Activated CD8-positive, alpha-beta memory T cell treated with anti-CD3 and anti-CD28 coated beads, Interleukin-2, amount 50 U/mL, for 1 hour (primary cell): Measurements from ENCODE around the gene OAS2.
"Not testable (repeated sequence)": the region's sequence is repeated elsewhere in the genome, so short reads cannot be mapped to it uniquely, and the experiment has no call there.

Experiments
- DNase-seq: peaks from one replicate; pipeline ENCODE4 v3.0.0-alpha.2; 2020; ENCODE audit errors: extremely low read depth

Gene OAS2

GRCh38 chr12:112948806-112949205 lies 29.5 kb upstream of the OAS2 start:
- DNase-seq = no peak

GRCh38 chr12:112950701-112951100 lies 27.6 kb upstream of the OAS2 start:
- DNase-seq = no peak

GRCh38 chr12:112957125-112957524 lies 21.2 kb upstream of the OAS2 start:
- DNase-seq = not testable (repeated sequence)

- DNase-seq = no peak
Observed at GRCh38 chr12:112961074-112961473, 17.2 kb upstream of the OAS2 start.

GRCh38 chr12:112961536-112961935 lies 16.8 kb upstream of the OAS2 start:
- no peak for DNase-seq

GRCh38 chr12:112962561-112962960 lies 15.8 kb upstream of the OAS2 start:
- no peak for DNase-seq

GRCh38 chr12:112963227-112963861 lies 15.0 kb upstream of the OAS2 start:
- no peak for DNase-seq

- DNase-seq = no peak
Observed at GRCh38 chr12:112964067-112964670, 14.2 kb upstream of the OAS2 start.

GRCh38 chr12:112964915-112965314 lies 13.4 kb upstream of the OAS2 start:
- DNase-seq = no peak

- DNase-seq = no peak
Observed at GRCh38 chr12:112965643-112966042, 12.7 kb upstream of the OAS2 start.

- DNase-seq = no peak
Observed at GRCh38 chr12:112967306-112967705, 11.0 kb upstream of the OAS2 start.

GRCh38 chr12:112967858-112968257 lies 10.5 kb upstream of the OAS2 start:
- no peak for DNase-seq

- DNase-seq = no peak
Observed at GRCh38 chr12:112969547-112970306, 8.6 kb upstream of the OAS2 start.

- no peak for DNase-seq
Observed at GRCh38 chr12:112970391-112970790, 7.9 kb upstream of the OAS2 start.

- no peak for DNase-seq
Observed at GRCh38 chr12:112971248-112971647, 7.1 kb upstream of the OAS2 start.

- no peak for DNase-seq
Observed at GRCh38 chr12:112973011-112973735, 5.1 kb upstream of the OAS2 start.

GRCh38 chr12:112973818-112974231 lies 4.5 kb upstream of the OAS2 start:
- DNase-seq = no peak

GRCh38 chr12:112974904-112975303 lies 3.4 kb upstream of the OAS2 start:
- no peak for DNase-seq

- no peak for DNase-seq
Observed at GRCh38 chr12:112977139-112977538, 1.2 kb upstream of the OAS2 start.

- no peak for DNase-seq
Observed at GRCh38 chr12:112977641-112978040, 678 bp upstream of the OAS2 start.

GRCh38 chr12:112979041-112979680 lies 842 bp downstream of the OAS2 start:
- no peak for DNase-seq
